B cell (primary cell): ENCODE measurements around the gene FLNB. TPM values are rescaled to one million over a fixed set of nuclear protein-coding genes. Genes with fewer than 3 reads are reported as not detected.
A peak's percentile ranks its signal among the peaks of the same experiment; 100 is the strongest.

Experiments
- ATAC-seq: fragments of 200-7000 bp; cut with Tn5 transposase; one replicate; pipeline ENCODE4 v1.10.0; 2021; ENCODE audit warnings: low read depth, mild to moderate bottlenecking, moderate number of reproducible peaks, moderate library complexity
- CTCF ChIA-PET: fragments of 350-600 bp; sonication (Branson Sonifier 250); formaldehyde crosslinking; loops from one replicate; lab custom pipeline; 2021; ENCODE audit warnings: antibody characterized with exemption, inconsistent platforms; lab: Charles Lee
- POLR2A ChIA-PET: fragments of 350-600 bp; sonication (Branson Sonifier 250); formaldehyde crosslinking; loops from one replicate; lab custom pipeline; 2021; ENCODE audit warnings: antibody characterized with exemption; lab: Charles Lee
- DNase-seq: peaks from one replicate; pipeline ENCODE4 v3.0.0; 2013
- H2AFZ ChIP-seq: 2 replicates; pipeline ENCODE4 v1.6.1; 2012; ENCODE audit warnings: mild to moderate bottlenecking, low read depth, low read length; ENCODE audit not compliant: insufficient read depth, poor library complexity, severe bottlenecking
- H3K27ac ChIP-seq, 2 donors: 1 replicate in 1 of 2; 2 replicates in 1 of 2; pipeline ENCODE4 v1.5.1; 2012 to 2013; ENCODE audit warnings: low read length in 2 of 2, mild to moderate bottlenecking in 2 of 2, moderate library complexity in 1 of 2
- H3K27me3 ChIP-seq, 4 experiments: fragments of 200-600 bp in 1 of 4; sonication (generic) in 1 of 4; replicated peaks in 1 of 4; 1 replicate in 2 of 4; 2 replicates in 2 of 4; pipeline versions ENCODE4 v1.6.1 to v1.7.0; 2013 to 2016; ENCODE audit warnings: low read length in 3 of 4, mild to moderate bottlenecking in 2 of 4, mixed read lengths in 1 of 4, moderate library complexity in 1 of 4; ENCODE audit not compliant: insufficient read depth in 4 of 4, control insufficient read depth in 3 of 4; ENCODE audit errors: control extremely low read depth in 1 of 4
- H3K36me3 ChIP-seq, 2 experiments: replicated peaks in 1 of 2; 1 replicate in 1 of 2; 2 replicates in 1 of 2; pipeline versions ENCODE4 v1.6.1 to v1.7.1; 2013; ENCODE audit warnings: low read length in 1 of 2; ENCODE audit not compliant: insufficient read depth in 2 of 2, control insufficient read depth in 1 of 2; ENCODE audit errors: control extremely low read depth in 1 of 2, extremely low read depth in 1 of 2
- H3K4me1 ChIP-seq, 2 donors: fragments of 200-600 bp in 1 of 2; sonication (generic) in 1 of 2; 1 replicate in 1 of 2; 2 replicates in 1 of 2; pipeline versions ENCODE4 v1.5.1 to v1.6.1; 2013 to 2017; ENCODE audit warnings: low read length in 2 of 2; ENCODE audit not compliant: control insufficient read depth in 2 of 2, insufficient read depth in 2 of 2
- H3K4me2 ChIP-seq: replicated peaks from 2 replicates; pipeline ENCODE3; 2012; ENCODE audit warnings: mild to moderate bottlenecking, low read depth, low read length; ENCODE audit not compliant: poor library complexity, severe bottlenecking
- H3K4me3 ChIP-seq, 5 experiments: fragments of 200-600 bp in 1 of 5; sonication (generic) in 1 of 5; 1 replicate in 3 of 5; 2 replicates in 2 of 5; pipeline versions ENCODE4 v1.5.1 to v1.7.0; 2011 to 2016; ENCODE audit warnings: low read length in 4 of 5, mild to moderate bottlenecking in 4 of 5, low read depth in 2 of 5, control low read depth in 1 of 5, moderate library complexity in 1 of 5; ENCODE audit not compliant: insufficient read depth in 1 of 5; ENCODE audit errors: control extremely low read depth in 1 of 5, extremely low read depth in 1 of 5
- H3K79me2 ChIP-seq: fragments of 200-600 bp; sonication (generic); one replicate; pipeline ENCODE4 v1.6.0; 2016; ENCODE audit warnings: low read length; ENCODE audit not compliant: control insufficient read depth, insufficient read depth
- H3K9ac ChIP-seq: fragments of 200-600 bp; sonication (generic); 2 replicates; pipeline ENCODE4 v1.6.1; 2017; ENCODE audit warnings: mild to moderate bottlenecking, low read length, moderate library complexity
- H3K9me3 ChIP-seq, 3 donors: one replicate each; pipeline versions ENCODE4 v1.6.1 to v1.7.1; 2013; ENCODE audit warnings: low read length in 2 of 3; ENCODE audit not compliant: control insufficient read depth in 2 of 3, insufficient read depth in 1 of 3; ENCODE audit errors: control extremely low read depth in 1 of 3
- H4K20me1 ChIP-seq: 2 replicates; pipeline ENCODE4 v1.6.0; 2012; ENCODE audit warnings: mild to moderate bottlenecking, low read length; ENCODE audit not compliant: insufficient read depth, control insufficient read depth, poor library complexity, severe bottlenecking
- H3K27ac Mint-ChIP-seq: one replicate; pipeline ENCODE4 v1.8.0; 2021; ENCODE audit warnings: mixed read lengths
- H3K27me3 Mint-ChIP-seq: one replicate; pipeline ENCODE4 v1.8.0; 2021; ENCODE audit warnings: mixed read lengths
- H3K4me1 Mint-ChIP-seq: one replicate; pipeline ENCODE4 v1.8.0; 2021; ENCODE audit warnings: mixed read lengths
- H3K4me3 Mint-ChIP-seq: one replicate; pipeline ENCODE4 v1.8.0; 2021; ENCODE audit warnings: mixed read lengths
- H3K9me3 Mint-ChIP-seq: one replicate; pipeline ENCODE4 v1.8.0; 2022; ENCODE audit warnings: mixed read lengths; ENCODE audit not compliant: insufficient read depth
- CTCF ChIP-seq: fragments of 200-600 bp; IDR thresholded peaks from one replicate; pipeline ENCODE4 v1.8.0; 2022; ENCODE audit warnings: antibody characterized with exemption, mild to moderate bottlenecking
- EZH2 ChIP-seq: IDR thresholded peaks from 2 replicates; pipeline ENCODE4 v1.6.1; 2012; ENCODE audit warnings: borderline replicate concordance, low read depth, mild to moderate bottlenecking, moderate library complexity, low read length; ENCODE audit not compliant: insufficient read depth, poor library complexity, severe bottlenecking
- WGBS: methylation state at CpG from one replicate; pipeline ENCODE4 v1.1.5; 2013; ENCODE audit warnings: missing lambda C conversion rate; ENCODE audit not compliant: insufficient coverage; 5-methylcytosine and 5-hydroxymethylcytosine counted together
- intact Hi-C: fragments of 100-400 bp; cut with micrococcal nuclease; formaldehyde crosslinking; loops from one replicate; pipeline ENCODE4 v1.10.0; 2022
- polyA plus RNA-seq: library from polyadenylated mRNA; depleted of rRNA; stranded (reverse); fragments of >200 nt; gene quantifications from 2 replicates; pipeline ENCODE4 v1.2.3, GENCODE V29; 2012
- total RNA-seq, 2 donors: library from RNA; stranded (reverse); fragments of 120-200 nt in 1 of 2; gene quantifications; 1 replicate in 1 of 2; 2 replicates in 1 of 2; pipeline versions ENCODE4 v1.2.3 to v1.2.4, GENCODE V29; 2013 to 2022

The FLNB gene
- total and polyA plus RNA-seq, 2 donors (not counting 1 experiment from before 2014, with no cell fraction given): 25.5 to 28.3 TPM

DNA sequence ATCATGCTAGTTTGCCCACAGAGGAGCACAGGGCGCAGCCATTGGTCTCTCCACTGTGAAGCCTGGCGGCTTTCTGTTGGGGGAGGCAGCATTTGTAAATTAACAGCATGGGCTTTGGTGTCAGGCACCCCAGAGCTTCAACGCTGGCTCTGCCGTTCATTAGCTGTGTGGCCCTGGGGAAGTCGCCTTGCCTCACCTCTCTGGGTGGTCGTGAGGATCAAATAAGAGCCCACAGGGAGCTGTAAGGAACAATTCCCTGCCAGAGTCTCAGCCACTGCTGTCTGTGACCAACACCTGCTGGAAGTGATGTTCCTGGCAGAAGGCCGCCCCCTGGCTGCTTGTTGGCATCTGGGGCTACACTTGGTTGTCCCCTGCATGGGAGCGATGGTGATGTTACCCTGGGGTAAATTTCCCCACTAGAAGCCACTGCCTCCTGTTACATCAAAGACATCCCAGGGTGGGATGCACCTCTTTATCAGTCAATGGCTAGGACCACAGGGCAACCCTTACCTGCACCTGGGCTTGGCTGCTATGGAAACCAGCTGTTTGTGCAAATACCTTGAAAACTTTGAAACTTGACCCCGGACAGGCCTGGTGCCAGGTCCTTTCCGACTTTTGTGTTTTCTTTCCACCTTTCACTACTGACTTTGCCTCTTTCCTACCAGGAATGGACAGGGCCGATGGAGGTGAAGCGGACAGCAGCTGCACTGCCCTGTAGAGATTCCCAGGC lies 165.6 kb downstream of the FLNB start:
- Histone ChIP-seq H3K9ac (no peak overlapping the region), H3K36me3 (peaks cover 0 to 5% of the 10 kb centered on the region in 2 experiments), H4K20me1 (no peaks in the 10 kb centered on the region), H3K27me3 (peaks cover 0 to 8% (median 3%) of the 10 kb centered on the region in 4 experiments), H3K27ac (no peak overlapping the region), H3K79me2 (no peaks in the 10 kb centered on the region), H3K9me3 (no peaks in the 10 kb centered on the region), H2AFZ (no peak overlapping the region), H3K4me2 (no peak overlapping the region), H3K4me1 (peaks cover 14 to 16% of the 10 kb centered on the region in 2 donors), H3K4me3 (no peak overlapping the region)
- H3K9me3 Mint-ChIP-seq: no peaks in the 10 kb centered on the region
- no peak for ATAC-seq
- ChIA-PET POLR2A (interaction anchor here (0.6 kb wide), 1 partner anchor 145 kb away, joined by 3 read pairs; no protein-coding TSS in a partner anchor), CTCF (interaction anchor here (1.0 to 3.4 kb wide), 4 partner anchors 26 to 166 kb away, joined by 3 to 21 read pairs (median 5); partner anchors contain the start of gene FLNB)
- H3K27ac Mint-ChIP-seq: no peak overlapping the region
- no peak overlapping the region for H3K4me3 Mint-ChIP-seq
- H3K27me3 Mint-ChIP-seq: no peaks in the 10 kb centered on the region
- intact Hi-C loops: loop anchor here (10.0 kb wide), 1 partner anchor 59 kb away; no protein-coding TSS in a partner anchor
- WGBS: 80% methylated on average over 12 of the region's 12 CpGs
- TF ChIP-seq CTCF: no peak
- no peak for TF ChIP-seq EZH2
- peaks cover 14% of the 10 kb centered on the region for H3K4me1 Mint-ChIP-seq
- DNase-seq: peak; percentile 62

- Histone ChIP-seq H3K79me2 (no peaks in the 10 kb centered on the region), H3K9ac (no peak overlapping the region), H3K36me3 (peaks cover 0 to 3% of the 10 kb centered on the region in 2 experiments), H3K27me3 (peaks cover 0 to 8% (median 3%) of the 10 kb centered on the region in 4 experiments), H3K9me3 (no peaks in the 10 kb centered on the region), H4K20me1 (no peaks in the 10 kb centered on the region), H3K4me1 (peaks cover 15 to 21% of the 10 kb centered on the region in 2 donors), H2AFZ (no peak overlapping the region), H3K27ac (no peak overlapping the region), H3K4me3 (no peak overlapping the region), H3K4me2 (no peak overlapping the region)
- intact Hi-C loops: loop anchor here (5.0 to 10.0 kb wide), 2 partner anchors 42 to 60 kb away; no protein-coding TSS in a partner anchor
- Mint-ChIP-seq H3K4me1 (peaks cover 15% of the 10 kb centered on the region), H3K9me3 (no peaks in the 10 kb centered on the region), H3K4me3 (no peak overlapping the region), H3K27ac (no peak overlapping the region), H3K27me3 (no peaks in the 10 kb centered on the region)
- TF ChIP-seq CTCF: no peak
- POLR2A ChIA-PET: no interaction called here
- no peak for DNase-seq
- 57% methylated on average over 2 of the region's 3 CpGs for WGBS
- no peak for ATAC-seq
- CTCF ChIA-PET: interaction anchor here (0.8 to 1.3 kb wide), 5 partner anchors 8 to 168 kb away, joined by 3 to 6 read pairs (median 3); no protein-coding TSS in a partner anchor
These were observed 166.9 kb downstream of the FLNB start for GRCh38 chr3:58175187-58175436.
